ENCODE results near the gene PACC1.

GRCh38 chr1:212440419-212440818, 25.7 kb upstream of the PACC1 start:
- TF ChIP-seq CTCF (IDR thresholded peaks at IDR 0.05; ENCODE audit: low read depth, low read length, poor library complexity, severe bottlenecking) (no peak), EZH2phosphoT487 (IDR thresholded peaks at IDR 0.05; ENCODE audit: borderline replicate concordance, low read length) (no peak)
